NCI-H1694 treated with DMSO at 0.1 percent for 48 hours (cell line): ENCODE results near the gene SOCS3.

Source experiments
- DNase-seq: peaks from one replicate; lab custom pipeline; 2025; lab: John Stamatoyannopoulos, UW

Gene SOCS3, protein sequence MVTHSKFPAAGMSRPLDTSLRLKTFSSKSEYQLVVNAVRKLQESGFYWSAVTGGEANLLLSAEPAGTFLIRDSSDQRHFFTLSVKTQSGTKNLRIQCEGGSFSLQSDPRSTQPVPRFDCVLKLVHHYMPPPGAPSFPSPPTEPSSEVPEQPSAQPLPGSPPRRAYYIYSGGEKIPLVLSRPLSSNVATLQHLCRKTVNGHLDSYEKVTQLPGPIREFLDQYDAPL

DNA sequence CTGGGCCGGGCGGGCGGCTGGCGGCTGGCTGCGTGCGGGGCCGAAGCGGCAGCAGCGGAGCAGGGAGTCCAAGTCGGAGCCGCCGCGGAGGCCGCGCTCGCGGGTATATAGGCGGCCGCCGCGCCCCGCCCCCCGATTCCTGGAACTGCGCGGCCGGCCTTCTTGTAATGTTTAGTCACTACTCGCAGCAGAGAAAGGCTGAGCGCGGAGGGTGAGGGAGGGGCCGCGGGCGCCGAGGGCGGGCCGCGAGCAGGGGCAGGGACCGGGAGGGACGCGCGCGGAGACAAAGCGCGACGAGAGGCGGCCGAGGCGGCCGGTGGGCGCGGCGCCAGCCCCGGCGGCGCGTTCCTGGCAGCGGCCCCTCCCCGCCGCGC lies at the start of gene SOCS3:
SOCS3 (minus strand) TSS at position 81 of the 374 bp plus-strand sequence. CDS start 982 bp downstream, outside the sequence.
- peak; percentile 57 for DNase-seq

DNA sequence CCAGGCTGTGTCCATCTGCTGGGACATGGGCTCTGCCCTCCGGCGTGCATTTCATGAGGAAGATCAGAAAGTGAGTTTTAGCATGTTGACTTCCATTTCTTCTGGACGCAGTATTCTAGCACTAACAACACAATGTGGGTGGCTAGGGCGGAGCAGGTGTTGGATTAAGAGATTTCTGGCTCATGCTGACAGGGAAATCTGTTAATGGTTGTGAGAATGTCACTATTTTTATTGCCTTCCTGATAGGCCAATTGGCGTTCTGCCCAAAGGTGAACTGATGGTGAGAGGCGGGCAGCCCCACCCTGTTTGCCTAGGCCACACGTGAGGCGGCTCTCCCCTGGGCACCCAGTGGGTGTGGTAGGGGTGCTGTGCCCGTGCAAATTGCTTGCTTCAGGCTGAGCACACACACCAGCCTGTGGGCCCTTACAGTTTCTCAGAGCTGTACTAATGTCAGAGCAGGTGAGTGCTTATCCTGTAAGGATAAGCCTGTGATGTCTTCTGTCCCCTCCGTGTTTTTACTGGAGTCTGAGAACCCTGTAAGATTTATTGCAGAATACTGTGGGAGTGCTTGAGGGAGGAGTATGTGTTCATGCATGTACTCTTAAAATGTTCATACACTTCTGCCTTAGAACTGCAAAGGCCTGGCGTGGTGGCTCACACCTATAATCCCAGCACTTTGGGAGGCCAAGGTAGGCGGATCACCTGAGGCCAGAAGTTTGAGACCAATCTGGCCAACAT lies 49.5 kb upstream of the SOCS3 start:
- DNase-seq, result no peak

DNA sequence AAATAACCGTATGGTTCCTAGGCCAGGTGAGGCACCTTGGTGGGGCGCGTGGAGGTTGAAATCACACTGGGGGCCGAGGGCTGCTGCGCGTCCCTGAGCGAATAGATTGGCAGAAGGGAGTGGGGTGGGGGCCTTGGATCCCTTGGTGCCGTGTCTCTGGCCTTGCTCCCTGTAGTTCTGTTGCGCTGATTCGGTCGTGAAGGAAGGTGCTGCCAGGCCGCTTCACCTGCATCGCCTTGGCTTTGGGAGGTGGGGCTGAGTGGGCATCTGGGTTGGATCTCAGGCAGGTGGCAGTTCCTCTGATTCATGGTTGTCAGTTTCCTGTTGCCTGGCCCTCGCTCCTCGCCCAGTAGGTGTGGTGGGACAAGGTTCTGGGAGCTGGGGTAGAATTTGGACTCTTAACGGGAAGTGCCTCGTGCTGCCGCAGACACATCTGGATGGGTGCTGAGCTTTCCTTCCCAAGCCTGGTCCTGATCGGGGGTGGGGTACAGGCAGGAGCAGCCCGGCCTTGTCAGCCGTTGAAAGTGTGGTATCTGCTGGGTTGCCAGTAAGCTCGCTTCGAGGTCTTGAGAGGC lies 48.7 kb upstream of the SOCS3 start:
- DNase-seq, result no peak

DNA sequence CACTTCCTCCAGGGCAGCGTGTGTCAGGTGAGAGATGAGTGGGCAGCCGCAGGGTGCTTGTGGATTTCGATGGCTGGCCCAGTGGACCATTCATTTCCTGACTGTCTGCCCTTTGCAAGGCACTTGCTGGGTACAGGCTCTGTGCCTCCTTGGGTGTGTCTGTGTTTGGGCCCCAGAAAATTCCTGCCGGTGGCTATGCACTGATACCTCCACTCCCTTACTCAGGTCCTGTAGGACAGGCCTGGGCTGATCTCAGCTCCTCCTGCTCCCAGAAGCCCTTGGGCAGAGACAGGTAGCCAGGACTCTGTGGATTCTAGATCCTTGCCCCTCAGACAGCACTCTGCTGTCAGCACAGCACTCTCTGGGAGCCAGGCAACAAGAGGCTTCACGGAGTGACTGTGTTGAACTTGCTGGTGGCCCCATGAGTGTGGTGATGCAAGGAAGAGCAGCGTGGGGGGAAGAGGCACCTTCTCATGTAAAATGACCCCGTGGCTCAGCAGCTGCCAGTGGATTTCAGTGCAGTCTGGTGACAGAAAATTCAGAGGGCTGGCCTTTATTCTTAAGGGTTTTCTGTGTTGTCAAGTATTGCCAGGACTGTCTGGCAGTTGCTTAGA lies 47.6 kb upstream of the SOCS3 start:
- DNase-seq, result no peak

DNA sequence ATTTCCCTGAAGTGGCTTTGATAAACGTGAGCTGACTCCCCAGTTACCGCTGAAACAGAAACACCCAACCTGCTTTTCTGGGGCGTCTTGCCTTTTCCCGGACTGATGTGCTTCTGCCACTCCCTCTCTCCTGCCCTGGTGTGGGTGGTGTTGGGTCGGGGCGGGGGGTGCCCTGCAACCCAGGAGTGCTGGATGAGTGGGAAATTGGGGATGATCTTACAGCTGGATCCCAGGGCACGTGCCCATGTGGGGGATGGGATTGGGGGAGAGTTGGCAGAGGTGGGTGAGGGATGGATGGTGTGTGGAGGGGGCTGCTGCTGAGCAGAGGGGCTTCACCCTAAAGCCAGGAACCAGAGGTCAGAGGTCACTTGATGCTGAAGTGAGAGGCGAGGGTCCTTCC lies 47.0 kb upstream of the SOCS3 start:
- no peak for DNase-seq

DNA sequence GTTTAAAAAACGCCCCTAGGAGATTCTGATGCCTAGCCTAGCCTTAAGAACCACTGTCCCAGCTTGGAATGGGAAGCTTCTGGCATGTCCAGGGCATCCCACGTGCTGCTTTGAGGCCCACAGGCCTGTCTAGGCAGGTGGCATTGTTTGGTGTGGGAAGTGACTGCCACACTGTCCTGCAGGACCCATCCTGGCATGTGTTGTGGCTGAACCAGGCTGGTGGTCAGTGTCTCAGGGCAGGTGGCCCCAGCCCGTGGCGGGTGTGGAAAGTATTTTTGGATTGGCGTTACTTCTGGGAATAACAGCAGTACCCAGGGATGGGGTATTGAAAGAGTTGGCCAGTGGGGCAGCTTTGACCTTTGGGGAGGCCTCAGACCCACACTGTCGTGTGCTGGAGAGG lies 46.5 kb upstream of the SOCS3 start:
- DNase-seq, result no peak

DNA sequence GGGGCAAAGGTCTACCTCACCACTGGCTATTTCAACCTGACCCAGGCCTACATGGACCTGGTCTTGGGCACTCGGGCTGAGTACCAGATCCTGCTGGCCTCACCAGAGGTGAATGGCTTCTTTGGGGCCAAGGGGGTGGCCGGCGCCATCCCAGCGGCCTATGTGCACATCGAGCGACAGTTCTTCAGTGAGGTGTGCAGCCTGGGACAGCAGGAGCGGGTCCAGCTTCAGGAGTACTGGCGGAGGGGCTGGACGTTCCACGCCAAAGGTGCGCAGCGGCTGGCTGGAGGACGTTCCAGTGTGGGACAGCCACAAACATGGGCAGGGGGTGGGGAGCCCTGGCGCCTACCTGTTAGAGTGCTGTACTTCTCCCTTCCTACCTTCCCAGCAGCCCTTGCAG lies 43.9 kb upstream of the SOCS3 start:
- DNase-seq, result no peak

DNA sequence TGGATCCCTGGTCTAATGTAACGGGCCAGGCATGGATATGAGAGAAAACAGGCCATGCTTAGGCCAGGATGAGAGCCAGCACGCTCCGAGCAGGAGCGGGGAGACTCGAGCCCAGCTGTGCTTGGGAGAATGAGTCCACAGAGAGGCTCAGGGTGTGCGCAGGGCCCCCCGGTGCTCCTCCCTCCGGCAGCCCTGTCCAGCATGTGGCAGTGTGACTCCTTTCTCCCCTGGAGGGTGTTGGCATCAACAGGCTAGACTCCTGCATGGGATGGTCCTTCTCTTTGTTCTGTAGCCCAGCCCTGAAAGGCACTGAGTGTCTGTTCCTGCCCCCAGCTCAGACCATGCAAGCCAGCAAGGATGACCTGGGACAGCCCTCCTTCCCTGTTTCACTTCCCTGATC lies 42.0 kb upstream of the SOCS3 start:
- DNase-seq, result no peak

DNA sequence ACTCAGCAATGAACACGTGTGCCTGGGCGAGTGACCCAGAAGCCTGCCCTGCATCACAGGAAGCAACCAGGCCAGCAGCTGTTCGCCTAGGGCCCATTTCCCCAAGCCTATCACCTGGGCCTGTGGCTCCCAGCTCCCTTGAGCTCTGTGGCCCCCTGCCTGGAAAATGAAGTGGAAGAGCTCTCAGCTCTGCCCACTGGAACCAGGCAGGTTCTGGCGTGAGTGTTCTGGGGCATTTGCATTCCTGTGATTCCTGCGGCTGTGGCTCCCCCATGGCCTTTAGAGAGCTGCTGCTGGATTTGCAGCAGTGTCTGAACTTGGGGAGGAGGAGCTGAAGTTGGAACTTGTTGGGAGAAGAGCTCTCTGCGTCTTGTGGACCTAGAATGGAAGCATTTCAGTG lies 41.4 kb upstream of the SOCS3 start:
- DNase-seq, result no peak

DNA sequence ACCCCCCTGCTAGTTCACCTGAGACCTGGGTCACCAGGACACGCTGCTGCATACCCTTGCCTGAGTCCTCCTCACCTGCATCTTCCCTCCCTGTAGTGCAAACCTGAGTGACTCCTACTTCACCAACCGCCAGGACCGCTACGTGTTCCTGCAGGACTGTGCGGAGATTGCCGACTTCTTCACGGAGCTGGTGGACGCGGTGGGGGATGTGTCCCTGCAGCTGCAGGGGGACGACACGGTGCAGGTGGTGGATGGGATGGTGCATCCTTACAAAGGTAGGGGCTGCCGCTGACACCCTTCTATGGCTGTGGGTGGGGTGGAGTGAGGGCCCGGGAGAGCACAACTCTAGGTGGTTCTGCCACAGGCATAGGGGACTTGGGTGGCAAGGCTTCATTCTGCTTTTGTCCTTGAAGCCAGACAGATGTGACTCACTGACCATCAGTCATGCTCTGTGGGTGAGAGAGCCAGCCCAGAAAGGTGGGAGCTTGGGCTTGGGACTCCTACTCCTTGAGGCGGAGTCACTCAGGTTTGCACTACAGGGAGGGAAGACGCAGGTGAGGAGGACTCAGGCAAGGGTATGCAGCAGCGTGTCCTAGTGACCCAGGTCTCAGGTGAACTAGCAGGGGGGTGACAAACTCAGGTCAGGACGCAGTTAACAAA lies 40.8 kb upstream of the SOCS3 start:
- no peak for DNase-seq

DNA sequence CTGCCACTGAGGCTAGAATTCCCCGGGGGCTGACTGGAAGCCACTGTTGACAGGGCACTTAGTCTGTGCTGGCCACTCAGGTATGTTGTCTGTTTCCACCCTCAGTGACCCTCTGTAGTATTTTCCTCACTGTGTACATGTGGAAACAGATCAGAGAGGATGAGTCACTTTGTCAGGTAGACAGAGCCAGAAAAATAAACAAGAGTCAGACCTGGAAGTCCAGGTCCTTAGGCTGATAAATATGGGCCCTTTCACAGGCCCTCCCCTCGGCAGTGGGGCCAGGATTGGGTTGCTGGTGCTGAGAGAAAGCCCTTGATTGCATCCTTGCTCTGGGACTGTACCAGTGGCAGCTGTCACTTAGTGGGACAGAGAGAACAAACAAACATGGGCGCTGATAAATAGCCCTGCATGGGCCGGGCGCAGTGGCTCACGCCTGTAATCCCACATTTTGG lies 39.8 kb upstream of the SOCS3 start:
- DNase-seq, result no peak

DNA sequence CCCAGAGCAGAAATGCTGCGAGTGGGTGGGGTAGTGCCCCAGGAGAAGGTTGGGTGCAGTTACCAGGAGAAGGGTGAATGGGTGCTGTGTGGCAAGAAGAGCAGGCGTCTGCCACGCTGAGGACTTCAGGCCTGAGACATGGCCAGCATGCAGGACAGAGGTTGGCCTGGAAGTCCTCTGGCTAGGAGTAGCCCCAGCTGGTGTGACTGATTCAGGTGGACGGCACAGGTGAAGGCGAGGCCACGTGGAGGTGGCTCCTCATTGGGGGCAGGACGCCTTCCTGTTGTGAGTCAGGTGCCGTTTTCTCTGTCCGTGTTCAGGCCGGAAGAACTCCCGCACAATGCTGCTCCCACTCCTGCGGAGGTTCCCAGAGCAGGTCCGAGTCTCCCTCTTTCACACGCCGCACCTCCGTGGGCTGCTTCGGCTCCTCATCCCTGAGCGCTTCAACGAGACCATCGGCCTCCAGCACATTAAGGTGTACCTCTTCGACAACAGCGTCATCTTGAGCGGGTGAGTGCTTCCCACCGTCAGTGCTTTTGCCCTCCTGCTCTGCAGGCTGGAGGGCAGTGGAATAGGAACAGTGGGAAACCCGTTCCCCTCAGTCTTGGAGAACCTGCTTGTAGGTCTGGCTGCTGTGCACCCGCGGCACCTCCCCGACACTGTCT lies 39.3 kb upstream of the SOCS3 start:
- DNase-seq, result no peak

DNA sequence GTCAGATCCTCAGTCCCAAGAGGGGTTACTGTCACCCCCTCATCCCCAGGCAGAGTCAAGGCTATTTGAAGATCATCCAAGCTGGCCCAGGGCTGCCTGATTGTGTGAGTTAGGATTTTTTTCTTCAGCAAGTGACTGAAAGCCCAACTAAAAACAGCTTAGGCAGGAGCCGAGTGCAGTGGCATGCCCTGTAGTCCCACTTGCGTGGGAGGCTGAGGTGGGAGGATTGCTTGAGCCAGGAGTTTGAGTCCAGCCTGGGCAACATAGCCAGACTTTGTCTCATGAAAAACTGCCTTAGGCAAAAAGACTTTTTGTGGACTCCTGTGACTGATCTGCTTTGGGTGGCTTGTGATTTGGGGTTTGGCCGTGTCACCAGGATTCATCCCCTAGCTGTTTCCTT lies 38.5 kb upstream of the SOCS3 start:
- no peak for DNase-seq

DNA sequence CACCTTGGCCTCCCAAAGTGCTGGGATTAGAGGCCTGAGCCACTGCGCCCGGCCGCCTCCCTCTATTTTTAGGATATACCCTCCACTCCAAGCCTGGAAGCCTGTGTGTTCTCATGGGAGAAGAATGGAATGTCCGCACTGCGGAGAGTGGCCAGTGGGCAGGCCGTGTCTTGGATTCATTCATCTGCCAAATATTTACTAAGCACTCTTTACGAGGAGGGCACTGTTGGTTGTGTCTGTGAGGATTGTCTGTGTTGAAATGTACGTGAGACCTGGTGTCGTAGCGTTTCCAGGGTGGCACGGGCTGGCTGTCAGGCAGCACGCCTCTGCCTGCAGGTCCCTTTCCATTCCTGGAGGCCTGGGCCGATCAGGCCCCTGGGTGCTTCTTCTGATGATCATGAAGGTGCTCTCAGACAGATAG lies 37.8 kb upstream of the SOCS3 start:
- no peak for DNase-seq

DNA sequence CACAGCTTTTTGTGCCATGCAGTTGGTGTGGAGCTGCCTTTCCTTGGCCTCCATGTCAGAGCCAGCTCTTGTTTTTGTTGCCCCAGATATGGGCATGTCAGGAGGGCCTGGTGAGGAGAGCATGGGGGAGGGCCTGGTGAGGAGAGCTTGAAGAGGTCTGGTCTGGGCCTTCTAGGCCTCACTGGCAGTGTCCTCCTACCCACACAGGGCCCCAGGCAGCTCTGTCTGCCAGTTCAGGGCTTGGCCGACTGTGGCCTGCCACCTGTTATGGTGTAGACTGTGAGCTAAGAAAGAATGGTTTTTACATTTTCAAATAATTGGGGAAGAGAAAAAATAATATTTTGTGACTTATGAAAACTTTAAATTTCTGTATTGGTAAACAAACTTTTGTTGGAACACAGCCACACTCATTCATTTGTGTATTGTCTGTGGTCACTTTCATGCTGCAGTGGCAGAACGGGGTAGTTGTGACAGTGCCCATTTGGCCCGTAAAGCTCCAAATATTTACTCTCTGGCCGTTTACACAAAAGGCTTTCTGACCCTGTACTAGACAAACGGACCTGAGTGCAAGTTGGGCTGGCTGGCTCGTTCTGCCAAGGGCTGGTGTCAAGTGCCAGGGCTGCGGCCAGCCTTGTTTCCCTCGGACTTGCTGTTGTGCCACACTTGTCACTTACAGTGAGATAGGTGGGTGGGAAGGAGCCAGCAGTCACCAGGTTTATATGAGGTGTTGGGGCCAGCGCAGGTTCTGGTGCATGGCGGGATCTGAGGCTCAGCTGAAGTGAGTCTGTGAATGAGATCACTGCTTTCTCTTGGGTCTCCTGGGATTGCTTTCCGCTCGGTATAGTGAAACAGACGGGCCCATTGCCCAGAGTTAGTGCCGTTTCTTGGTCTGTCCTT lies 36.8 kb upstream of the SOCS3 start:
- no peak for DNase-seq

DNA sequence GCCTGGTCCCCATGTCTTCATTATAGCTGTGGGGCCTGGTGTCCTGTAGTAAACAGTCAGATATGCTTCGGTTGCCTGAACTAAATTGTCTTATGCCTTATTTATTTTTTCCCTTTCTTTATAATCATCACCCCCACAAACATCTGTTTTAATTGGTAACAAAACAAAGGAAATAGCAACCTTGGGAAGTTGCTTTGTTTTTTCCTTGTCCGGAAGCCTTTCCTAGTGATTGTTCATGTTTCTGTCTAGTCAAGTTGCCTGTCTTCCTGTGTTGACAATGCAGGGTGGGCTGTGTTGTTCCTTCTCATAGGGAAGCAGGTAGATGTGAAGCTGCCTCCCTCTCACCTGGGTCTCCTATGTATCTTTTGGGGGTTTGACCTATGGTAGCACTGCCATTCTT lies 35.3 kb upstream of the SOCS3 start:
- no peak for DNase-seq

DNA sequence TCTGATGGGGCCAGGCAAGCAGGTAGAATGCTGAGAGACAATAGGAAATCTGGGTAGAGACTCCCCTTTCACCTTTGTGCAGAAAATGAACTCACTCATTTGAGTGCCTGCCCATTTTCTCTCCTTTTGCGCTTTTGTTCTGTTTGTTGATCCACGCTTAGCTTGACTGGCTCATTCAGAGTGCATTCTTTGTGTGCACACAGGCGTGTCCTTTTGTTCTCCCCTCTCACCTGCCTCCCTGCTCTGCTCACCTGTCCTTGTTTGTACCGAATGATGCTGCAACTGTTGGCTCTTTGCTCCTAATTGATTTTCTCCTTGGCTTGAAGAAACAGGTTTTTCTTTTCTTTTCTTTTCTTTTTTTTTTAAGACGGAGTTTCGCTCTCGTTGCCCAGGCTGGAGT lies 34.3 kb upstream of the SOCS3 start:
- no peak for DNase-seq

DNA sequence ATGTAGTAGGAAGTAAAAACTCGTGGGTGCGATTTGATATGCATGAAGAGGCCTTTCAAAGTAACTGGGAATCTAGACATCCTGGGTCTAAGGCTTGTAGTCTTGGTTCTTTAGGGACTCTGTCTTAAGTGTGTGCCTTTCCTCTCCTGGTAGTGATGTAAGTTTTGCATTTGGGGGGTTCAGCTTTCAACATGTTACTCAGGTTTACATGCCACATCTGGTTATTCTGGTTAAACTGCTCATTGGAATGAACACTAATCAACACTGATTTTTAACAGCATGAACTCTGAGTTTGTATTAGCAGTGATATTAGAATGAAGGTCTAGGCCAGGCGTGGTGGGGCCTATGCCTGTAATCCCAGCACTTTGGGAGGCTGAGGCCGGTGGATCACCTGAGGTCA lies 33.7 kb upstream of the SOCS3 start:
- DNase-seq, result no peak

DNA sequence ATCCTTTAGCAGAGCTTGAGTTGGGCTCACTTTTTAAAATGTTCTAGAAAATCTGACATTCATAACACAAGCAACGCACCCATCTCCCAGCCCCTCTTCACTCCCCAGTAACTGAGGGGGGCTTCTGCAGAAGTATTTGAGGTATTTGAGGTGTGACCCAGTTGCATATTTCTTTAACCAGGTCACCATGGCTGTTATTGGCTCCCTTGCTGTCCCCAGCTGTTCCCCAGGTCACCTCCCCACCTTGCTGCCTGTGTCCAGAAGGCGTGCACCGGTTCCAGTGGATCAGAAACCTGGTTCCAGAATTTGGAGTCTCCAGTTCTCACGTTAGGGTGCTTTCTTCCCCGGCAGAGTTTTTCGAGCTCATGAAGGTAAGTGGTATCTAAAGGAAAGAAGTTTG lies 32.4 kb upstream of the SOCS3 start:
- no peak for DNase-seq

DNA sequence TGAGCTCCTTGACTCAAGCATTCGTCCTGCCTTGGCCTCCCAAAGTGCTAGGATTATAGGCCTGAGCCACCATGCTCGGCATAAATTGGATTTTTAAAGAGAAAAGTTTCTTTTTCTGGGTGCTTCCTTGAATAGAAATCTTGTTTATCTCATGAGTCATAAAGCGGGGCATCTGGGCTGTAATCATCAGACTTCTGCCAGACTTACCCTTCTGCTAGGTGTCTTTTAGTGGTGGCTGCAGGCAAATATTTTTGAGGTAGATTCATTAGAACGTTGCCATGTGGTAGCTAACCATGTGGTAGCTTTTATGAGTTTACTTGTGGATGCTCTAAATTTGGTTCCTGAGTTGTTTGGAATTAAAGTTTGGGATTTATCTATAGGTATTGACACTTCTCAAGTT lies 32.0 kb upstream of the SOCS3 start:
- DNase-seq, result no peak

DNA sequence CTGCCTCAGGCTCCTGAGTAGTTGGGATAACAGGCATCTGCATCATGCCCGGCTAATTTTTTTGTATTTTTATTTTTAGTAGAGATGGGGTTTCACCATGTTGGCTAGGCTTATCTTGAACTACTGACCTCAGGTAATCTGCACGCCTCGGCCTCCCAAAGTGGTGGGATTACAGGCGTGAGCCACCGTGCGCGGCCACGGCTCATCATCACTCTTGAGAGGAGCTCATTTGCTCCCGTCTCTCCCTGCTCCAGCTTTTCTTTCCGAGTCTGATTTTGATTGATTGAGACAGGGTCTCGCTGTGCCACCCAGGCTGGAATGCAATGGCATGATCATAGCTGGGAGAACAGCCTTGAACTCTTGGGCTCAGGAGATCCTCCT lies 31.2 kb upstream of the SOCS3 start:
- no peak for DNase-seq
